GM23248 (cell line): ENCODE measurements around the gene RAB28. TPM values are rescaled to one million over a fixed set of nuclear protein-coding genes. Genes with fewer than 3 reads are reported as not detected.

ENCODE experiments used
- DNase-seq: peaks from one replicate; pipeline ENCODE4 v3.0.0-alpha.2; 2015
- H2AFZ ChIP-seq: fragments of 200-600 bp; sonication (generic); 2 replicates; pipeline ENCODE4 v1.6.1; 2016; ENCODE audit warnings: antibody characterized with exemption
- H3F3A ChIP-seq: fragments of 200-600 bp; sonication (generic); 2 replicates; pipeline ENCODE4 v1.6.1; 2016; ENCODE audit warnings: mild to moderate bottlenecking, antibody characterized with exemption, mixed run types; ENCODE audit not compliant: insufficient read depth
- H3K27ac ChIP-seq: fragments of 200-600 bp; sonication (generic); 2 replicates; pipeline ENCODE4 v1.5.1; 2016; ENCODE audit warnings: mild to moderate bottlenecking
- H3K27me3 ChIP-seq: fragments of 200-600 bp; sonication (generic); replicated peaks from 2 replicates; pipeline ENCODE4 v1.6.1; 2016; ENCODE audit warnings: mild to moderate bottlenecking; ENCODE audit not compliant: insufficient read depth
- H3K36me3 ChIP-seq: fragments of 200-600 bp; sonication (generic); 2 replicates; pipeline ENCODE4 v1.6.1; 2016; ENCODE audit warnings: low read depth, mild to moderate bottlenecking
- H3K4me1 ChIP-seq: fragments of 200-600 bp; sonication (generic); 2 replicates; pipeline ENCODE4 v1.6.1; 2016; ENCODE audit warnings: mild to moderate bottlenecking; ENCODE audit not compliant: insufficient read depth
- H3K4me2 ChIP-seq: fragments of 200-600 bp; sonication (generic); one replicate; pipeline ENCODE4 v1.6.1; 2016; ENCODE audit warnings: mild to moderate bottlenecking; ENCODE audit not compliant: unreplicated experiment
- H3K4me3 ChIP-seq: fragments of 200-600 bp; sonication (generic); 2 replicates; pipeline ENCODE4 v1.5.1; 2016; ENCODE audit warnings: mild to moderate bottlenecking
- H3K79me2 ChIP-seq: fragments of 200-600 bp; sonication (generic); 2 replicates; pipeline ENCODE4 v1.6.1; 2016; ENCODE audit warnings: mild to moderate bottlenecking; ENCODE audit not compliant: insufficient read depth
- H3K9ac ChIP-seq: fragments of 200-600 bp; sonication (generic); 2 replicates; pipeline ENCODE4 v1.6.1; 2016; ENCODE audit warnings: mild to moderate bottlenecking
- H3K9me2 ChIP-seq: fragments of 200-600 bp; sonication (generic); 2 replicates; pipeline ENCODE4 v1.6.1; 2016; ENCODE audit warnings: mixed run types, mild to moderate bottlenecking, moderate library complexity; ENCODE audit not compliant: insufficient read depth
- H3K9me3 ChIP-seq: fragments of 200-600 bp; sonication (generic); one replicate; pipeline ENCODE4 v1.6.1; 2017; ENCODE audit warnings: low read depth
- H4K20me1 ChIP-seq: fragments of 200-600 bp; sonication (generic); 2 replicates; pipeline ENCODE4 v1.6.0; 2016; ENCODE audit not compliant: insufficient read depth
- EZH2 ChIP-seq: fragments of 200-600 bp; sonication (generic); IDR thresholded peaks from 2 replicates; pipeline ENCODE4 v1.6.1; 2018; ENCODE audit warnings: antibody characterized with exemption, mild to moderate bottlenecking; ENCODE audit not compliant: insufficient read depth, poor library complexity, severe bottlenecking
- EZH2phosphoT487 ChIP-seq: fragments of 200-600 bp; sonication (generic); IDR thresholded peaks from 2 replicates; pipeline ENCODE4 v1.6.1; 2018; ENCODE audit warnings: antibody characterized with exemption, moderate library complexity, mild to moderate bottlenecking, low read depth; ENCODE audit not compliant: insufficient read depth
- WGBS, 2 experiments: methylation state at CpG; one replicate each; pipeline ENCODE4 v1.1.6; 2015 to 2017; ENCODE audit warnings: low lambda C conversion rate in 2 of 2, low coverage in 1 of 2; ENCODE audit errors: missing lambda C conversion rate in 2 of 2; 5-methylcytosine and 5-hydroxymethylcytosine counted together
- in situ Hi-C: fragments of 300-500 bp; cut with MboI; formaldehyde crosslinking; loops from 2 replicates; pipeline ENCODE4 v1.15.0; 2020
- polyA plus RNA-seq: library from polyadenylated mRNA; unstranded; fragments of >200 nt; fragmentation: Nextera tagmentation; extraction: Ambion mirVana; gene quantifications from 2 replicates; pipeline ENCODE4 v1.2.1, GENCODE V29; 2016
- total RNA-seq: library from RNA; depleted of rRNA; stranded (reverse); fragments of >200 nt; shearing (Covaris generic); gene quantifications from 2 replicates; pipeline ENCODE4 v1.2.3, GENCODE V29; 2014

RAB28 gene
- total and polyA plus RNA-seq, 2 experiments from 2014 or later = 18.9 to 26.5 TPM

DNA sequence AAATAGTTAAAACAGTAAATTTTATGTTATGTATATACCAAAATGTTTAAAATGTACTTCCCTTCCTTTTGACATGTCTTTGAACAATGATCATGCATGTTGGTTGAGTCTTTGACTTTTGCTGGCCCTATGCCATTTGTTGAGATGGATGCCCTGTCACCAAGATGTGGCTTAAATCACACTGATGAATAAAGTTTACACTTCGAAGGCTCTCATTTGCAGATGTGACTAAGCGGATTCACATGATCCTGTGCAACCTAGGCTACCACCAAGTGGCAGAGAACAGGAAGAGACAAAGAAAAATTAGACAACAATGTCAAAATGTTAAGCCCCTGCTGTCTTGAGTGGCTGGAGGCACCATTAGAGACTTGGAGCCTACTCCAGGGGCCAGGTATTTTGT, 139.9 kb downstream of the RAB28 start:
- no peaks in the 10 kb centered on the region for H3K27me3 ChIP-seq
- TF ChIP-seq EZH2phosphoT487 = no peak
- no peak for TF ChIP-seq EZH2

DNA sequence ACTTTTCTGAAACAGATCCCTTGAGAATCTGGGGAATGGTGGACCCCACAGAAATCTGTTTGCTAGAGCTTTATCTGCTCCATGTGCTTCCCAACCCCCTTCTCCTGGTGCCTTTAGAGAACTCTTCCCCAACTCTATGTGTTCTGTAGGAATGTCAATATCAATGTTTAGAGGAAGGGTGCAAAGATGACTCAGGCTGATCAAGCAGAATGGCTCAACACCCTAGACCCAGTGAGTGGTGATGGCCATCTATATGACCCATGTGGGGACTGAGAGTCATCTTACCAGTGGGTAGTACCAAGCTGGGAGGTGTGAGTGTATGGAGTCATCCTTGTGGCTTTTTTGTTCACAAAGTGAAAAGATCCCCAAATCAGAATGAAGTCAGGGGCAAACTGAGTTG, 143.5 kb downstream of the RAB28 start:
- TF ChIP-seq EZH2 (no peak), EZH2phosphoT487 (no peak)
- Histone ChIP-seq H3K36me3 (no peaks in the 10 kb centered on the region), H4K20me1 (no peaks in the 10 kb centered on the region), H3K79me2 (no peaks in the 10 kb centered on the region), H3K4me1 (no peaks in the 10 kb centered on the region), H3K4me3 (no peak overlapping the region), H3F3A (no peaks in the 10 kb centered on the region), H2AFZ (no peak overlapping the region), H3K27me3 (no peaks in the 10 kb centered on the region), H3K27ac (no peak overlapping the region), H3K9ac (no peak overlapping the region), H3K4me2 (no peak overlapping the region), H3K9me3 (no peaks in the 10 kb centered on the region), H3K9me2 (no peaks in the 10 kb centered on the region)
- in situ Hi-C loops = no loop called here
- no peak for DNase-seq

More for the DNA sequence above, 139.9 kb downstream of the RAB28 start:
- no peak overlapping the region for H3K9ac ChIP-seq
- no peak overlapping the region for H2AFZ ChIP-seq
- no peak for DNase-seq
- H4K20me1 ChIP-seq = no peaks in the 10 kb centered on the region
- in situ Hi-C loops = no loop called here
- no peaks in the 10 kb centered on the region for H3K79me2 ChIP-seq
- no peaks in the 10 kb centered on the region for H3K36me3 ChIP-seq
- H3F3A ChIP-seq = peaks cover 18% of the 10 kb centered on the region
- H3K9me3 ChIP-seq = no peaks in the 10 kb centered on the region
- H3K4me2 ChIP-seq = no peak overlapping the region
- H3K4me1 ChIP-seq = peaks cover 18% of the 10 kb centered on the region
- 58 to 80% methylated on average over 2 of the region's 2 CpGs for WGBS, 2 experiments
- H3K4me3 ChIP-seq = no peak overlapping the region
- no peak overlapping the region for H3K27ac ChIP-seq
- H3K9me2 ChIP-seq = no peaks in the 10 kb centered on the region

DNA sequence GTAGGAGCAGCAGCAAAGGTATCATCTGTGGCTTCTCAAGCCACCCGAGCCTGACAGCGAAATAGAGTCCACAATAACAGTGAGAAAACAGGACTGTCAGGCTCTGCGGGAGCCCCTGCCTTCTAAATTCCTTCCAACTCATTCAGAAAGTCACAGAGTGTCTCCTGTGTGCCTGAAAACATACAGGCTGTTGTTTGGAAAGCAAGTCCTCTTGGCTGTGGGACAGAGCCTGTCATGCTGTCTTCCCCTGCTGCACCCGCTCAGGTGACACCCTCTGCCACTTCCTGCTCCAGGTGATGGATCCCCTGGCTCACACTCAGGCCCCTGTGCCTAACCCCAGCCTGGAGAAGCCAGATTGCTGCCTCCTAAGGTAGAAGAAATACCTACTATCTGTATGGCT, 152.3 kb downstream of the RAB28 start:
- H3K4me2 ChIP-seq = no peak overlapping the region
- H3K9ac ChIP-seq = no peak overlapping the region
- no peak overlapping the region for H3K27ac ChIP-seq
- no peaks in the 10 kb centered on the region for H3K79me2 ChIP-seq
- no peak overlapping the region for H3K4me3 ChIP-seq
- H3K9me2 ChIP-seq = no peaks in the 10 kb centered on the region
- in situ Hi-C loops = no loop called here
- no peak for DNase-seq
- no peaks in the 10 kb centered on the region for H3K27me3 ChIP-seq
- H3K36me3 ChIP-seq = no peaks in the 10 kb centered on the region
- no peak overlapping the region for H2AFZ ChIP-seq
- no peaks in the 10 kb centered on the region for H3K9me3 ChIP-seq
- H3F3A ChIP-seq = peaks cover 25% of the 10 kb centered on the region
- H3K4me1 ChIP-seq = peaks cover 27% of the 10 kb centered on the region
- 87 to 96% methylated on average over 4 of the region's 4 CpGs for WGBS, 2 experiments
- TF ChIP-seq EZH2 = no peak
- no peak for TF ChIP-seq EZH2phosphoT487
- H4K20me1 ChIP-seq = no peaks in the 10 kb centered on the region

GRCh38 chr4:13329963-13330362, 154.2 kb downstream of the RAB28 start:
- Histone ChIP-seq H3K4me1 (peaks cover 27% of the 10 kb centered on the region), H3K4me3 (no peak overlapping the region), H3K36me3 (no peaks in the 10 kb centered on the region), H3K79me2 (no peaks in the 10 kb centered on the region), H3K9me3 (no peaks in the 10 kb centered on the region), H2AFZ (no peak overlapping the region), H4K20me1 (no peaks in the 10 kb centered on the region), H3K27ac (no peak overlapping the region), H3K4me2 (no peak overlapping the region), H3F3A (peaks cover 25% of the 10 kb centered on the region), H3K9ac (no peak overlapping the region), H3K27me3 (no peaks in the 10 kb centered on the region), H3K9me2 (no peaks in the 10 kb centered on the region)
- DNase-seq = peak; percentile 64
- in situ Hi-C loops = no loop called here
- TF ChIP-seq EZH2 = no peak
- no peak for TF ChIP-seq EZH2phosphoT487
- WGBS, 2 experiments = 33 to 35% methylated on average over 3 of the region's 3 CpGs

GRCh38 chr4:13329340-13329850, 154.7 kb downstream of the RAB28 start:
- no peak overlapping the region for H3K27ac ChIP-seq
- H3K9me2 ChIP-seq = no peaks in the 10 kb centered on the region
- H3K36me3 ChIP-seq = no peaks in the 10 kb centered on the region
- no peaks in the 10 kb centered on the region for H3K79me2 ChIP-seq
- H2AFZ ChIP-seq = no peak overlapping the region
- no peaks in the 10 kb centered on the region for H4K20me1 ChIP-seq
- H3K4me3 ChIP-seq = no peak overlapping the region
- no peak for TF ChIP-seq EZH2phosphoT487
- TF ChIP-seq EZH2 = no peak
- no peak overlapping the region for H3K4me2 ChIP-seq
- H3K9ac ChIP-seq = no peak overlapping the region
- no peak for DNase-seq
- no peaks in the 10 kb centered on the region for H3K27me3 ChIP-seq
- peaks cover 27% of the 10 kb centered on the region for H3K4me1 ChIP-seq
- in situ Hi-C loops = no loop called here
- H3F3A ChIP-seq = peaks cover 25% of the 10 kb centered on the region
- H3K9me3 ChIP-seq = no peaks in the 10 kb centered on the region
- WGBS, 2 experiments = 44 to 72% methylated on average over 1 of the region's 1 CpG
